AG09309 (cell line): ENCODE measurements around the gene PCDH9.
"Not testable (repeated sequence)": the region's sequence is repeated elsewhere in the genome, so short reads cannot be mapped to it uniquely, and the experiment has no call there.

Experiments
- DNase-seq: peaks from one replicate; pipeline ENCODE4 v3.0.0-alpha.2; 2010; ENCODE audit warnings: low read depth
- H3K4me3 ChIP-seq: 2 replicates; pipeline ENCODE4 v1.5.1; 2011; ENCODE audit warnings: mild to moderate bottlenecking, low read depth, low read length, moderate library complexity; ENCODE audit not compliant: control insufficient read depth
- TF ChIP-seq, protein P1 (sequence below): IDR thresholded peaks from 2 replicates; pipeline ENCODE4 v1.5.1; 2011; ENCODE audit warnings: mild to moderate bottlenecking, low read depth, low read length, inconsistent platforms; ENCODE audit not compliant: insufficient read depth, control insufficient read depth; ENCODE audit errors: missing control alignments

PCDH9 gene

DNA sequence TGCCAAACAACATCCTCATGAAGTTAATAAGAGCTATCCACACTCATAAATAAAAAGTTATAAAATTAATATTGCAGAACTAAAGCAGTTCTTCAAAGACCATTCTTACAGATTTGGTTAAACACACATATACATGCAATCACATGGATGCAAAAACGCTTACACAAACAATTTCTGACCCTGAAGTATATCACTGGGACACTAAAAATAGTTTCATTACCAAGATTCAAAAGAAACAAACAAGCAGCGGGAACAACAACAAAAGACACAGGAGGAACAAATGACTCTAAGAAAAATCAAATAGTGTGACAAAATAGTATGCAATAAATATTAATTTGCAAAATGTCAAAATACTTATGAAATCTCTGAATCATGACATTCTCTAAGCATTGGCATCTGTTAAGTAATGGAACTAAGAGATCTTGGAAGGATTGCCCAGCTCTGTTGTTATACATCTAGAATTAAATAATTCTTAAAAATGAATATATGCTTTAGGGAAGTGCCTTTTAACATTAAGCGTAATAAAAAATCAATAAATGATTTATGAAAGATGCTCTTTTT lies 132.2 kb downstream of the PCDH9 start:
- H3K4me3 ChIP-seq, result no peak overlapping the region
- TF ChIP-seq, protein P1, sequence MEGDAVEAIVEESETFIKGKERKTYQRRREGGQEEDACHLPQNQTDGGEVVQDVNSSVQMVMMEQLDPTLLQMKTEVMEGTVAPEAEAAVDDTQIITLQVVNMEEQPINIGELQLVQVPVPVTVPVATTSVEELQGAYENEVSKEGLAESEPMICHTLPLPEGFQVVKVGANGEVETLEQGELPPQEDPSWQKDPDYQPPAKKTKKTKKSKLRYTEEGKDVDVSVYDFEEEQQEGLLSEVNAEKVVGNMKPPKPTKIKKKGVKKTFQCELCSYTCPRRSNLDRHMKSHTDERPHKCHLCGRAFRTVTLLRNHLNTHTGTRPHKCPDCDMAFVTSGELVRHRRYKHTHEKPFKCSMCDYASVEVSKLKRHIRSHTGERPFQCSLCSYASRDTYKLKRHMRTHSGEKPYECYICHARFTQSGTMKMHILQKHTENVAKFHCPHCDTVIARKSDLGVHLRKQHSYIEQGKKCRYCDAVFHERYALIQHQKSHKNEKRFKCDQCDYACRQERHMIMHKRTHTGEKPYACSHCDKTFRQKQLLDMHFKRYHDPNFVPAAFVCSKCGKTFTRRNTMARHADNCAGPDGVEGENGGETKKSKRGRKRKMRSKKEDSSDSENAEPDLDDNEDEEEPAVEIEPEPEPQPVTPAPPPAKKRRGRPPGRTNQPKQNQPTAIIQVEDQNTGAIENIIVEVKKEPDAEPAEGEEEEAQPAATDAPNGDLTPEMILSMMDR, result no peak
- no peak for DNase-seq

DNA sequence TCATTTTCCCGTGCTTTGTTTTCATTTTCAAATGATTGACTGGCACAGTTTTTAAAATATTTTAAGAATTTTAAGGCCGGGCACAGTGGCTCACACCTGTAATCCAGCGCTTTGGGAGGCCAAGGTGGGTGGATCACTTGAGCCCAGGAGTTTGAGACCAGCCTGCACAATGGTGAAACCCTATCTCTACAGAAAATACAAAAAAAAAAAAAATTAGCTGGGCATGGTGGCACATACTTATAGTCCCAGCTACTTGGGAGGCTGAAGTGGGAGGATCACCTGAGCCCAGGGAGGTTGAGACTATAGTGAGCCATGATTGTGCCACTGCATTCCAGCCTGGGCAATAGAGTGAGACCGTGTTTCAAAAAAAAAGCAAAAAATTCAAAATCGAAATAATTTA lies 133.2 kb downstream of the PCDH9 start:
- H3K4me3 ChIP-seq, DNase-seq: not testable (repeated sequence)

DNA sequence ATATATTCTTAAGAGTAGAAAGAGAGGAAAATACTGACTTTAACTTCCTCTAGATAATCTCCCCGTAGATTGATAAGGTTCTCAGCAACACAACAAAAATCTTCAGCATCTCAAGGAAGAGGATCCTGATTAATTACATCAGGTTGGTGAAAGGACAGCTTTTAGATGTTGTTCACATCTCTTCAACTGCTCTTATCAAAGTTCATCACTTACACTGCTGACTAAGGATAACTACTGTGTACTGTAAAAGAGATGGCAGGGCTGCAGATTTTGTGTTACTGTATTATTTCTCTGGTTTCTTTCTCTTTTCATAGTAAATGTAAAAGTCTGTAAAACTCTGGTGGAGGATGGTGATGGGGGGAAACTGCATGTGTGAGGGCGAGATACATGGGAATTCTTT lies 133.7 kb downstream of the PCDH9 start:
- no peak for DNase-seq

DNA sequence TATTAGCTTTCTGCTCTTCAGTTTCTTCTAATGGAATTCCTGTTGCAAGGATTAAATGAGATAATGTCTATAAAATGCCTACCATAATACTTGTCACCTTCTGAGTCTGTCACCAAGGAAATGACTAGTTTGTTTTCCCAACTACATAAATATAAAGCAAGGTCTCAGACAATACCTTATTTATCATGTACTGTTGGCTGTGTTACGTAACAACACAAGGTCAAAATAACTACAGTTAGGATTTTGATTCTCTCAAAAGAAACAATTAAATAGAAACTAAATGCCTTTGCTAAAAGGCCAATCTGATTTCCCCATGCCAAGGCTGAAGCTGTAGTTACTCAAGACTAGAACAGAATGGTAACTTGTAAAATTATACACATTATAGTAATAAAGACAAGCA lies 134.5 kb downstream of the PCDH9 start:
- TF ChIP-seq, protein P1, result no peak
- no peak overlapping the region for H3K4me3 ChIP-seq
- DNase-seq, result no peak

More for the DNA sequence above, 133.7 kb downstream of the PCDH9 start:
- TF ChIP-seq, protein P1, result no peak
- H3K4me3 ChIP-seq, result no peak overlapping the region

DNA sequence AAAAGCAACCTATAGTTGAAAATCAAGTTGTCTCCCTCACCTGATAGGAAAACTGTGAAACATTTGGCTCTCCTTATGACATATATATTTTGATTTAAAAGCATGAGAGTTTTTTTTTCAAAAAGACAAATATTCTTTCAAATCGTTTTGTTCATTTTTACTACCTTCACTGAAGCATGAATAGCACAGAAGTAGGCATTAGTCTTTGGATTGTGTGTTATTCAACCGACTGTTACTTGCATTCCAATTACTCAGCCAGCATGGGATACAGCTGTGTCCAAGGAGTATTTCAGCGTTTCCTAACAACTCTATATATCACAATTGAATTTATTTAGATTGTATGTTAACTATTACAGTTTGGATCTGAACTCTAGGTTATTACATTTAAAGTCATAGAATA lies 135.2 kb downstream of the PCDH9 start:
- TF ChIP-seq, protein P1, result no peak
- no peak overlapping the region for H3K4me3 ChIP-seq
- DNase-seq, result no peak

DNA sequence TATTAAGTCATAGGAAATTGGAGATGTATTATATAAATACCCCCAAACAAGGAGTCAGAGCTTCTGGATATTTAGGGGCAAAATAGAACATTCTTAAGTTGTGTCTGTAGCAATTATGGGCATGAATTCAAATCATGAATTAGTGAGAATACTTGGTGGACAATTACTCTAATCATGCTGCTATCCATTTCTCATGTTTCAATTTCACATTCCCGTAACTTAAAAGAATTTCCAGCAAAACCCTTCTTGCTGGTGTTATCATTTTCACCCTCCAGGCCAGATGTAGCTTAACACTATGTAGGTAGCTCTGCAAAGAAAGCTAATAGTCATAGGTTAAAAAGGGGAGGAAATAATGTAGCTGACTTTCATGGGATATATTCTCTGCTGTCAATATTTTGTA lies 136.1 kb downstream of the PCDH9 start:
- no peak for DNase-seq
- TF ChIP-seq, protein P1, result no peak

DNA sequence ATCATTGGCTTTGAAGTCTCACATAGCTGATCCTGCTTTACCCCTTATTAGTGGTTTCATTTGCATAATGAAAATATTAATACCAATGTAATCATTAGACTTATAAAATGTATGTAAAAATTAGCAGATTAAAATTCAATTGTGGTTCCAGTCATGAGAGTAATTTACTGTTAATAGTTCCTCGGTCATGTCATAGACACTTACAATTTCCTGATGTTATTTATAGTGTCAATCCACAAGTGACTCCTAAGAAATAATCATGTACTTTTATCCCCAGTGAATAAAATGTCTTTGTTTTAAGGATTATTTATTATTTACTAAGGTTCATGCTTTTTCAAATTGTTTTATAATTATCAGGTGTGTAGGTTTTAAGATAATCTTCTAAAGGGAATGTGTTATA lies 138.5 kb downstream of the PCDH9 start:
- no peak for DNase-seq
- no peak overlapping the region for H3K4me3 ChIP-seq
- TF ChIP-seq, protein P1, result no peak

More for the DNA sequence above, 136.1 kb downstream of the PCDH9 start:
- no peak overlapping the region for H3K4me3 ChIP-seq
